Eye (tissue), 1 donor: ENCODE results near the gene PTPRR.

Source experiments
- DNase-seq: peaks from one replicate; pipeline ENCODE4 v3.0.0-alpha.2; 2015

Gene PTPRR

DNA sequence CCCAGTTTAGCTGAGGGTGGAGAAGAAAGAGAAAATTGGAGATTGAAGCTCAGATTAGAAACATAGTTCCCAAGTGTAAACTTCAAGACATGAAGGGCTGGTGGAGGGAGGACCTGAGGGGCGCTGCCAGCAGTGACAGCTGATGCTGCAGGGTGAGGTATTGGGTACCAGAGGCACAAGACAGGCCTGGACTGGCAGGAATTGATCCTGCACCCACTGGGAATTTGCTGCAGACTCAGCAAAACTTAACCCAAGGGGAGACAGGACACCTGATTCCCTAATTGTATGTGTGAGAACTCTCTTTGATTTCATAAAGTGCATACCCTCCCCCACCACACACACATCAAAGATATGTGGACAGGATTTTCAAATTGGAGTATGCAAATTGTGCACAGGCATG lies 11.6 kb downstream of the PTPRR start:
- no peak for DNase-seq

DNA sequence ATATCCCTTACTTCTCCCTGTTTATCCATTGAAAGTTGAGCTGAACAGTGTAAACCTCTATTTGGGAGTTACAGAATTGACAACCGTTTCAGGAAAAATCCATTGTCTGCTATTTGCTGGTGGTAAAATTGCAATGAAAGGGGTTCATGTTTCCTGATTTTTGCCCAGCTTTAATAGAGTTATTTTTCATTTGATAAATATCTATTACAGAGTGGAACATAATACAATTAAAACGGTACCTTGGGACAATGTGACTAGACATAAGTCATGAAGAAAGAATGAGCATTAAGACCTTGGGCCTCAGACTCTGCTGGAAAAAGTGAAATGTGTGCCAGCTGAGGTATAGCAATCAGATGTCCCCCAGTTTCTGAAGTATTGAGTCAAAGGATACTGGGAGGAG lies 13.1 kb downstream of the PTPRR start:
- no peak for DNase-seq

DNA sequence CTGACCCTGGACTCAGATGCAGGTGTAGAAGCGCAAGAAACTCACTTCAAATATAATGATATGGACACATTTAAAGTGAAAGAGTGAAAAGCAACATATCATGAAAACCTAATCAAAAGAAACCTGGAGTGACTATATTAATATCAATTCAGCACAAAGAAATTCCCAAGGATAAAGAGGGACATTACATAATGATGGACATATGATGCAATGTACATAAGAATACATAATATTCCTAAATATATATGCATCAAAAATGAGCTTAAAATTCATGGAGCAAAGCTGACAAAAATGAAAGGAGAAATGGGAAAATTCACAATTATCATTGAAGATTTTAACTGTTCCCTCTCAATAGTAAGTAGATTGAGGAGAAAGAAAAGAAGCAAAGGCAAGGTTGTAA lies 24.6 kb downstream of the PTPRR start:
- DNase-seq, result no peak

DNA sequence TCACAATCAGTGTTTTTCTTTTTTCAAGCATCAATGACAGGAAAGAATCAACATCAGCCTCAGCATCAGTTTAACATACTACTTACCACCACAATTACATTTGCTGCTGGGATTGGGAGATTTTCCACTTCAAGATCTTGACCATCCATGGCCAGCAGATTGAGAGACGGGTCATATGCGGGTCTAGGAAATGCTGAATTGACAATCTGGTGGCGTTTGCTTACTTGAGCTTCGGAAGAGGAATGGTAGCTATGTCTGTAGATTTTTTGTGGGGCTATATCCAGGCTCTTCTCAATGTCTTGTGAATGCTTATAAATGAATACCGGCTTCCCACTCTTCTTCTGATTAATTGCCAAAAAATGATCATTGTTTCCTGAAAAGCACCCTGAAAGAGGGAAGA lies 27.9 kb downstream of the PTPRR start:
- DNase-seq, result no peak

DNA sequence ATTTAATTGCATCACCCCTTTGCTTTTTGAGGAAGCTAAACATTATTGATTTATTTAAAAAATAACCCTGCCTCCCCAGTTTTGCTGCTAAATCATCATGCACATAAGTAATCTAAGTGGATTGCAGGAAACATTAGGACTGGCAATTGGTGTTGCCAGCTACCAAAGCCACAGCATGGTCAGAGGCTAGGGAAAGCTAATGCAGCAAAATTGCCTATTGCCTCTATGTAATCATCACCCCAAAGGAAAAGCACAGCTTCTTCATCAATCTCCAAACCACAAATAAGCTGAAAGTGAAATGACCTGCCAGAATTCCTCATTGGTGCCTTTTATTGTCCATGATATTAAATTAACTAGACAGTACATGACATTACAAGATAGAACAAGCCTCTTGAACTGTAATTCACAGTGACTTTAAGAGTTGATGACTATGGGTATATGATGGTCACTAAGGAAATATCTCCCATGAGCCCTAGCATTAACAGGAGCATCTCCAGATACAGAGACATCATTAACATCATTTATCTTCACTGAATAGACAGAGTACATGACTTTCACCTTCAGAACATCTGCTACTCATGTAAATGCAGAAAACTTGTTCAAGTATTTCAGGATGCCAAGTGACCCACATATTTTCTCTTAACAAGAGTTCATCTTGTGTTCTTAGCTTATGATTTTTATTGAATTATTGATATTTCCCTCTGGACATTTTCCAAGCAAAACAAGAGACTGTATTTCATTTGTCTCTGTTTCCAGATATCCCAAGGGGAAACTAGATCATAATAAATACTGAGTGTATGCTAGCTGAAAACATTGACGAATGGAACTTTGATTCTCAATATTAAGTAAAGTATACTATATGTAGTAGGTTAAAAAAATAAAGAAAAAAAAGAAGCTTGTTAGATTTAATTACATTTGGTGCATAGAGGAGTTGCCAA lies 29.4 kb downstream of the PTPRR start:
- DNase-seq, result peak; percentile 72

DNA sequence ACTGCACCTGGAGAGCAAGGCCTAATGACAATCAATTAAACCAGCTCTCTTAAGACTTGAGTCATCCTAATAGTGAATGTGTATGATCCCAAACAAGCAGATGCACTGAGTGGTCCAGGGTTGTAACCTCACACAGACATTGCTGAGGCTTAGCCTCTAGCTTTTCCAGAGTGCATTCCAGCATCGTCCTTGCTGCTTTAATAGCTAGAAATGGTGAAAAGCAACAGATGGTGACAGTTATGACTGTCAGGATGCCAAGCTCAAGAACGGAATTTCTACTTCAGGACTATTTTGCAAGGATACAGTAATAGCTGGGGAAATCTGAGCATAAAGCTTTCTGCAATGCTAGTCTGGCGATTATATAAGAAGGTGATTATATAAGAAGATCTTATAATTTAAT lies 34.6 kb downstream of the PTPRR start:
- peak; percentile 41 for DNase-seq

DNA sequence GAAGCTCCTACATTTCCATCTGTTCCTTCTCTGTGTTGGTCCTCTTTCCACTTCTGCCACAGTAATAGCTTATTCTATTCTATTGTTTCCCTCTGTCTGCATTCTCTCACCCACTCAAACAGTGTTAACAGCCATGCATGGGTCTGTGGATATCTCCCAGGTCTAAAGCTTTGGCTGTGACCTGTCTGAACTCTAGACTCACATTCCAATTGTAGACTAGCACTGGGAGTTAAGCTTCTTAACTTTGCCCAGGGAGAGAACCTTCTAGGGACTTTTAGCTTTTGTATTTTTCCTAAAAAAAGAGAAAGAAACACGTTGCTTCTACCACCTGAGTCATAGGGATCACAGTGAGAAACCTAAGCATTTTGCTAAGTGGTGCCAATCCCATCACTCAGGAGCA lies 36.7 kb downstream of the PTPRR start:
- DNase-seq, result no peak

DNA sequence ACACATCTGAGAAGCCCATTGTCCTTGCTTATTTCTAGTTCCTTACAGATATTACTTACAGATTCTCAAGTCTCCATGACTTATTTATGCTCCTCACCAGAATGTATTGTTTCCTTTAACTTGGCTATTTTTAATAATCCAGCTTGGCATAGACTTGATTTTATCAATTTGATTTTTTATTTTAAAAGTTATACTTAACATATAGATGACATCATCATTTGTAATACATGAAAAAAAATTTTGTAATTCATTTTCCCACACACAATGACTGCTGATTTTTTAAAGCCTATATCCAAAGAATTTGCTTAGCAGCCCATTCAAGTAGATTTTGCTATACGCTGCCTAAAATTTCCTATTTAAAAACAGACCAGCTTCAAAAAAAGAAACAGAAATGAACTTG lies 39.8 kb downstream of the PTPRR start:
- DNase-seq, result no peak

DNA sequence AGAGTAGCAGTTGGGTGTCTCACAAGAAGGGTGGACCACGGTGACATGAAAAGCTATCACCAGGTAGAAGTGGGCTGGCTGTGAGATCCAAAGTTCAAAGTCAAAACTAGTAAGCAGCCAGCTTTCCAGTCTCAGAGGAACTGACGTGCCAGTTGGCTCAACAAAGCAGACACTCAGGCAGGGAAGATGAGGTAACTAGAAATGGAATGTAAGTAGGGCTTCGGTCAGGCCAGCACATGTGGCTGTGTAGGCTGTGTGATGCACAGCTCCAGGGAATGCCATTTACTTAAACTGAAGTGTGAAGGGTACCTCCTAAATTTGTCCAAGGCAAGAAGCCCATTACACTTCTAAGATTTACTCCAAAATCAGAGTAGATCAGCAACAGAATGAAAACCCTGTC lies 43.6 kb downstream of the PTPRR start:
- no peak for DNase-seq

DNA sequence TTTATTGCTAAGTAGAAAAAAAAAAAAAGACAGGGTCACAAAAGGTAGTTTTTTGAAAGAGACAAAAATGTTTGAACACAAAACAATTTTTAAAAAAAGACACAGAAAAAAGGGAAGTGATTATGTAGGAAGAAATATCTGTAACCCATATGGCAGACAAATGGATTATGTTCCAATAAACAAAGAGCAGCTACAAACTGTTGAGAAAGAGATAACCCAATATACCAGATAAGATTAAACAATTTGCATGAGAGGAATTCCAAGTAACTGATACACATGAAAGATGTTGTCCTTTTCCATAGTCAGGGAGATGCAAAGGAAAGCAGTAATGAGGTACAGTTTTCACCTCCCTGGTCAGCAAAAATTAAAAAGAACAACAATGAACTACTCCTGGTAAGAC lies 44.9 kb downstream of the PTPRR start:
- no peak for DNase-seq

DNA sequence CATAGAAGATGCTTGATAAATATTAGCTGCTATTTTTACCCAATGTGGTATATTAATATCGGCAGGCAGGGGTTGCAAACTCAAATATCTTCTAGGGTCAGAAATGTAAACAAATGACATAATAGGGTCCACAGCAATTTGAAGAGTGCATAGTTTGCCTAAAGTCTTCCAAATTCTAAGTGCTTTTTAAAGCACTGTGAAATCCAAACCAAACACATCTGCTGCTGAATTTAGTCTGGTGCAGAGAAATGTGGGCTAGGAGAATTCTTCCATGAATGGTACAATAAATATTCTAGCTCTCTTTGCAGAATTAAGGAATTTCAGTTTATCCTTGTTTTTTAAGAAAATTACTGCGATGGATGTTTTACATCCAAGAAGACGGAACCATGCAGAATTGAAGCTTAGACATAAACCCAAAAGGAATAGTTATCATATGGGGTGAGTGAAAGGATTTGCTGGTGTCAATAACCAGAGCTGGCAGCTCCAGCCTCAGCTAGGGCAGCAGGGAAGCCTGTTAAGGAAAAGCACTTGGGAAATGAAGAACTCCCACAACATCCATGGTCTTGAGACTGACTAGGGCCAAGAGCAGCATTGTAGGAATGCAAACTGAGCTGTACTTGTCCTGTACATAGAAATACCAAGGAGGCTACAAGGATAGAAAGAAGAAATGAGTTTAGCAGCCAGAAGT lies 65.5 kb downstream of the PTPRR start:
- peak; percentile 30 for DNase-seq

DNA sequence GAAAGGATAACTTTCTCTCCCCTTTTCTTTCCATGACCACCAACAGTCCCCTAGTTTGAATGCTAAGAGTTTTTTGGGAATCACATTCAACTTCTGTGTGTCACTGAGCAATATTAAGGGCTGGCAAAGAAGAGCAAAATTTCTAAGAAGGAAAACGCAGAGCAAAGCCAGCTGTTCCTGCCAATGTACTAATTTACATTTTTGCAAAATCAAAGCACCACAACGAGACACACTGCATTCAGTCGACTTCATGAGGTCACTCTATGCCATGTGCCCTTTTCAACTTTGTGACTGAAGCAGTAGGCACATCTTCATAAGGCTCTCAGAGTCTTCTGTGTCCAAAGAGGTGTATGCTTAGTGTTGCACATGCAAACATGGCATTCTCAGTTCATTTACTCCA lies 66.4 kb downstream of the PTPRR start:
- no peak for DNase-seq

DNA sequence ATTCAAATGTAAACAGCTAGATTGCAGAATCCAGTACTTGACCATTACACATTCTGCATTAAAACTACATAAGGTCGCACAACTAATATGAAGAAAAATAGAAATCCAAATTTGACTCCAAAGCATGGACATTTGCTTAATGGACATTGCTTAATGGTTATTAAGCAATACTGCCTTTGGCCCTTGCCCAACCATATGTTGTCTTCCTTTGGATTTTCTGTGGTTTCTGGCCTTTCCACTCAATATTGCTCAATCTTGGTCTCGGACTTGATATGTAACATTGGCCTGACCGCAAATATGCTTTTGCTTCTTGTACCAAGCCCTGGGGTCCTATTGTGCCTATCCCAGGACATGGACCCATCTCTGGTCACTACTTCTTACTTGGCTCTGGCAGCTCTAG lies 67.2 kb downstream of the PTPRR start:
- DNase-seq, result no peak

DNA sequence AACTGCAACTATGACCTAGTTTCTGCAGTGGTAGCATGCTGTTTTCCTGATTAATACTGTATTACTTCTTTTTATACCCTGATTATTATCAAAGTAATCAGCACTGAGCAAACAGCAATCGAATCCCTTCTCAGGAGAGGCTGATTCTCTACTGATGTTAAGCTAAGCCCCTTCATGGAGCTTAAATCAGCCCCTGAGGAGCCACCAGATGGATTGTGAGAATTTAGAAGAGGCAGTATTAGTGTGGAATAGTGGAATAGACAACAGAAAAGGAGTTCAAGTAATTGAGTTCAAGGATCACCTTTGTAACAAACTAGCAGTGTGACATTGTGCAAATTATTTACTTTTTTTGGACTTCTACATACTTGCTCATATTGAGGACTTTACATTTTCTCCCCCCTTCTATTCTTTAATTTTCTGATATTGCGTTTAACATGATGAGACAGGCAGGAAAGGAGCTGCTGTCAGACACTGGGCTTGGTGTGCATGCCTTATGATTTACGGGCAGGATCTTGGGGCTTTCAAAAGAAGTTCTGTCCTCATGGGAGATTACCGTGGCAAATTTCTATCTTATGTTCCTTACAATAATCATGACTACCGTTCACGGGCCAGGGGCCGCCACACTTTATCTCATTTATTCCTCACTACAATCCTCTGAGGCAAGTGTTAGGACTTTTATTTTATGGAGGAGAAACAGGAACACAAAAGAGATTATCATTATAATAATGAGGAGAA lies 68.0 kb downstream of the PTPRR start:
- no peak for DNase-seq

DNA sequence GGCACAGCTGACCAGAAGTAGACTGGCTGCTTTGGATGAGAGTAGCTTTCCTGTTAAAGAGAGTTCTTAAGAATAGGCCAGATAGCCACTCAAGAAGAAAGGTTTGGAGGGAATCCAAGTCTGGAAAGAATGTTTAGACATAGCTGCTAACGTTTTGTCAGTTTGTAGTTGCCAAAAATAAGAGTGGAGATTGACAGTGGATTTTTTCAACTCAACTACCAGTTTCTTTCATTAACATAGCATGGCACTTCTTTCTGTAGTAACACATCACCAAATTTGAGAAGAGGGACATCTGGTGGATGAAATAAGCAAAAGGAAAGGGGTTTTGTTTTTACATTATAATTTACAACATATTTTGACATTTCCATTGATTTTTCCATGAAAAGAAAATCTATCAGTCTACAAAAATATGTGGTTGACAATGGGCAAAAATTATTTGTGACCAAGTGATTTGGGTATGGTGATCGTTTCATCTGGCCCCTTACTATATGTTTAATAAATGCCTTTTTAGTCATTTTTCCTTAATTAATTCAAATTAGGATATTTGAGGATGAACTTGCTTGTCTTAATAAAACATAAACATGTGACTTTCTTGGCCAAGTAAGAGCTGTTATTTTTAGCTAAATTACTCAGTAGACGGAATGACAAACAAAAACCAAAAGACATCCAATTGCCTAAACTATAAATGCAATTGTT lies 71.1 kb downstream of the PTPRR start:
- DNase-seq, result peak; percentile 23

DNA sequence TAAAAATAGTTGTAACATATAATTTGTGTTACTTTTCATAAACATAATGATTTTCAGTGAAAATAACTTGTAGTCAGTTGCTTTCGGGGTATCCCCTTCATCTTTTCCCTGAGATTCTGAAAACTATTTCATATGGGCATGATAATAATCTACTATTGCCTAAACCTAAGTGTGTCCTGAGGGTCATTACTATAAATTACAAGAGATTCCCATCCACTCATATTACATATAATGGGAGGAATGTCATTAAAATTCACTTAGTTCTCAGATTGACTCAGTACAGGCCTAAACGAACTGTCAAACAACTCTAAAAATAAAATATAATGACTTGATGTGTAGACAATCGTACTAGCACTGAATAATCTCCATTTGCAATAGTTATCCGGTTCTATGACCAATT lies 72.7 kb downstream of the PTPRR start:
- DNase-seq, result no peak

DNA sequence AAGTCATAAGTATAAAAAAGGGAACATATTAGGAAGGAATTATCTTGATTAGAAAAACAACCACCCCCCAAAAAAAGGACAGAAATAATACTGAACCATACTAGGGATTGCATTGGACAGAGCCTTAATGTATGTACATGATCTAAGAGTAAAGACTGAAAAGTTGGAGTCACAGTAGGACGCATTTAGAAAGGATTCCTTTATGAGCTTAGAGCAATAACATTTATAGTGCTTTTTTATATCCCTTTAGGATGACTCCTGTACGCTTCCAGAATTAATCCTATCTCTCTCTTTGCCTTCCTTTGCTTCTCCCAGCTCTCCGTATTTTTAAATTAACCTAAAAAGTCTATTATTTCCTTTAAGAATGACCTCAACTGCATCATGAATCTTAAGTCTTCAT lies 75.3 kb downstream of the PTPRR start:
- DNase-seq, result no peak

DNA sequence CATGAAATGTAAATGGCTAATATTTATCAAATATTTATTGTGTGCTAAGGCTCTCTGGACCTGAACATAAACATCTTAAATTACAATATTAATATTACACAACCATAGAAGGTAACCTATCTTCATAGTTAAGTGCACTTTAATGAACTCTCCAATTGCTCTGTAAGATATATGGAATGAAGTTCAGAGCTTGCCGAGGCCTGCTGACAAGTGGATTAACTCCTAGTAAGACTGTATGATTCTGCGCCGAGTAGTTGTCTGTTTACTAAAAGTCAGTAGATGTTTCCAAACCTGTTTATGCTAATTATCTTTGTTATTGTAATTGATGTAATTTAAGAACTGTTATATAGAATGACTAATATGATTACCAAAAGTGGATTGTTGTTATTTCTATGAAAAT lies 77.2 kb downstream of the PTPRR start:
- DNase-seq, result no peak

DNA sequence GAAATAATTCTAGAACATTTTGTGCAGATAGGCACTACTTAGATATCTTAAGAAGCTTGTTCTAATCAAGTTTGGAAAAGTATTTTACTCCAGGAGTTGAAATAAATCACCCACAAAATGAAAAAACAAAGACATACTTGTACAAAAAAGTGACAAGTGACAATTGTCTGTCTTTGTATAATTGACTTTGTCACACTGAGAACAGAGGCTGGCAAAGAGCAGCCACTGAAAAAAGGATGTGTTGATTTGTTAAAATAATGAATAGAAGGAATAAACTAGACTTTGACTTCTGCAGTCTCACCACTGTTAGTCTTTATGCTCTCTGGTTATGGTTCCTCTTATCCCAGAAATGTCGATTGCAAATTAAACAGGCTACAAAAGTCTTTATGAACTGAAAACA lies 77.6 kb downstream of the PTPRR start:
- no peak for DNase-seq

DNA sequence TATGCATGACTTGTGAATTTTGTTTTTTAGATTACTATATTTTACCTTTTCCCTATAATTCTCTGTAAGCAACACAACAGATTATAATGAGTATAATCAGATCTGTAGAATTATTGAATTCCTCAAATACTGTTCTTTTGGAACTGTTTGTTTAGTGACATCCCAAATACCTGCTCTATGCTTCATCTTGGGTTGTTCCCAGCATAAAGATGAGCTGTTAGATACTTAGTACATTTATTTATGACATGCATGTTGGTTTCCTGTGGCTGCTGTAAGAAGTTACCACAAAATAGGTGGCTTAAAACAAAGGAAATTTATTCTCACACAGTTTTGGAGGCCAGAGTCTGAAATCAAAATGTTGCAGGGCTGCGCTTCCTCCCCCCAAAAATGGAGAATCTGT lies 78.4 kb downstream of the PTPRR start:
- DNase-seq, result no peak

DNA sequence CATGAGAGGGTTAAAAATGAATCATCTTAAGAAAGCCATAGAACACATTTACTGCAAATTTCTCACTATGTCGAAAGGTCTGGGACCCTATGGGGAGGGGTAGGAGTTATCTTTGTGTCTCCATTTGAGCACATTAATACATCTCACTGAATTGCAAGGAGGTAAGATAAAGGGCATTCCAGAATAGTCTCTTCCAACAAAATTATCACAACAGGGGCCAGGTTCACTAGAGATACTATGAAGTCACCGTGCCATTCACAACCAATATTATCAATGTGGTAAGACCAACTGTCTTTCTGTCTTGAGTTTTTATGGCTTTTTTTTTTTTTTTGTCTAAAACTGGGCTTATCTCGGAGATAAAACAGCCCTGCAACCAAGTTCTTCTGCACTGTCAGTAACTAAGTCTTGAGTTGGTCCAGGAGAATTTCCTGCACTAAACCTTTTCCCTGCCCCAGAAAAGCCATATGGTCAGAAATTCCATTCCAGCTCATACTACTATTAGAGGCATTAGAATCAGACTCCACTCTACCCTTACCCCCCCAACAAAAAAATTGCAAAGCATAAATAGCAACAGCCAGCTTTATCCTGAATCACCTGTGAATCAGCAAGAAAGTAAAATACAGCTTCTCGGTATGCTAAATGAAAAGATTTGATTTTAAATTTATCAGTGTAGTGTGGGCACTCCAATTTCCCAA lies 79.7 kb downstream of the PTPRR start:
- DNase-seq, result no peak

DNA sequence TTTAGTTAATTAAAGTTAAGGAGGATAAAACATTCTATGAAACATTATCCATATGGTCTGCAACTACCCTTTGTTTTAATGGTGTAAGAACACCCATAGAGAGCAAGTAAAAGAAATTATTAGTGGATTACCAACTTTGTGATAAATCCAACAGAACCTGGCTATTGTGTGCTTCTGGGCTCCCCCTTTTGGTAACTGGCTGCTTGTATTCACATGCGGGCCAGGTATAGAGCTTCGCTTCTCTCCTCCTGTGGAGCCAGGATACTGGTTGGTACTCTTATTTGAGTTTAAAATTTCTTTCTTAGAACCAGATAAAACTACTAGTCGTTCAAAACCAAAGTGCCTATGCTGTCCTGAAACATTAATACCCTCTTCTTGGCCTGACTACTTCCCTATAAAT lies 81.0 kb downstream of the PTPRR start:
- no peak for DNase-seq

DNA sequence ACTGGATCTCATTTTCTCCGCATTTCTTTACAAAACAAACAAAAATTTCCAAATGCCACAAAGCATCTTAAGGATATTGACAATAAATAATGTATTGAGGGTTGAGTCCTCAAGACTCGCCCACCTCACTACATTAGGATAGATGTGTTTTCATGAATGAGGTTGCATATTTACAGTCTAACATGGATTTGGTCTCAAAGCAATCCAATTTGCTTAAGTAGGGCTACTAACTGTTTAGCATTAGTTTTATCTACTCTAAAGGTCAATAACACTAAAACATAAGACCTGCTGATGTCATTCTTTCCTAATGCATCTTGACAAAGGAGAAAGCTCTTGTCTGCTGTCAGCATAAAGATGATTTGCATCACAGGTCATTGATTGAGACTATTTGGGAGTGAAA lies 82.4 kb downstream of the PTPRR start:
- DNase-seq, result no peak
